ENCODE data around the gene MXD4. TPM values are rescaled to one million over a fixed set of nuclear protein-coding genes. Genes with fewer than 3 reads are reported as not detected.

MXD4 gene
- total and polyA plus RNA-seq, 2 donors (not counting 1 experiment from before 2014, with no cell fraction given) = 67.3 to 75.3 TPM

DNA sequence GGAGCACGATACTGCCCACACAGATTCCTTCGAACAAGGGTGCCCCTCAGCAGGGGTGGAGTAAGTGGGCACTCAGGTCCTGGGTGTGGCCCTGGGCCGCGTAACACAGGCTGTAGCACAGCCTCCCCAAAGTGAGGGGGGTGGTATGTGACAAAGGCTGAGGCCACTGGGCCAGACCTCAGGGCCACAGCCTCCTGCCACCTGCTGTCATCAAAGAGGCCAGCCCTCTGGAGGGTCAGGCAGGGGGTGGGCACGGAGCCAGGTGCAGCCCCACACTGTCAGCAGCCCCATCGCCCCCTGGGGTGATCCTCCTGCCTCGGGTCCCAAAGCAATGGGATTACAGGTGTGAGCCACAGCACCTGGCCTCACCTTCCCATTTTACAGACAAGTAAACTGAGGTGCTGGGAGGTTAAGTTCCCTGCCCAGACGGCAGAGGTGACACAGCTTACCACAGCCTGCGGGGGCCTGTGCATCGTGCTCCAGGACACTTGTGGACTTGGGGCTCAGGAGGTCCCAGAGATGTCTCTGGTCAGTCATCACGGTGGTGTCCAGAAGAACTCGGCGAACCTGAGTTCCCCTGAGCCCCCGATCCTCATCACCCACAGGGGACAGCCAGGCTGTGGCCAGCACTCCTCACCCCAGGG is 27.5 kb upstream of the MXD4 start:
- H3K27ac ChIP-seq (ENCODE audit: low read length in 2 of 2) = no peak overlapping the region
- WGBS (ENCODE audit: insufficient coverage) = 95% methylated on average over 9 of the region's 14 CpGs
- H3K4me2 ChIP-seq (replicated peaks; ENCODE audit: low read depth, low read length, poor library complexity, severe bottlenecking) = no peak overlapping the region
- no peaks in the 10 kb centered on the region for H4K20me1 ChIP-seq (ENCODE audit: control insufficient read depth, insufficient read depth, low read length, poor library complexity, severe bottlenecking)
- peaks cover 0 to 8% (median 3%) of the 10 kb centered on the region in 4 experiments for H3K27me3 ChIP-seq (replicated peaks in 1 of 4; ENCODE audit: control extremely low read depth in 1 of 4, control insufficient read depth in 3 of 4, insufficient read depth in 4 of 4, low read length in 3 of 4)
- Mint-ChIP-seq H3K4me3 (no peak overlapping the region), H3K27ac (peak overlapping the region; percentile 50), H3K9me3 (ENCODE audit: insufficient read depth) (no peaks in the 10 kb centered on the region), H3K4me1 (peaks cover 21% of the 10 kb centered on the region), H3K27me3 (no peaks in the 10 kb centered on the region)
- ChIA-PET CTCF (interaction anchor here (0.6 to 2.0 kb wide), 2 partner anchors 66 to 689 kb away, joined by 3 to 6 read pairs; no protein-coding TSS in a partner anchor), POLR2A (interaction anchor here (0.8 to 2.3 kb wide), 3 partner anchors 8 to 27 kb away, joined by 5 to 18 read pairs (median 12); partner anchors contain the start of gene MXD4)
- DNase-seq (no peak), ATAC-seq (ENCODE audit: low read depth) (no peak)
- peaks cover 18 to 20% of the 10 kb centered on the region in 2 donors for H3K4me1 ChIP-seq (ENCODE audit: control insufficient read depth in 2 of 2, insufficient read depth in 2 of 2, low read length in 2 of 2)
- no peak overlapping the region for H3K4me3 ChIP-seq (ENCODE audit: control extremely low read depth in 1 of 5, extremely low read depth in 1 of 5, insufficient read depth in 1 of 5, low read depth in 2 of 5, low read length in 4 of 5)
- no peaks in the 10 kb centered on the region for H3K79me2 ChIP-seq (ENCODE audit: control insufficient read depth, insufficient read depth, low read length)
- intact Hi-C loops (cut with micrococcal nuclease) = no loop called here
- H2AFZ ChIP-seq (ENCODE audit: insufficient read depth, low read depth, low read length, poor library complexity, severe bottlenecking) = no peak overlapping the region
- TF ChIP-seq, protein P1, sequence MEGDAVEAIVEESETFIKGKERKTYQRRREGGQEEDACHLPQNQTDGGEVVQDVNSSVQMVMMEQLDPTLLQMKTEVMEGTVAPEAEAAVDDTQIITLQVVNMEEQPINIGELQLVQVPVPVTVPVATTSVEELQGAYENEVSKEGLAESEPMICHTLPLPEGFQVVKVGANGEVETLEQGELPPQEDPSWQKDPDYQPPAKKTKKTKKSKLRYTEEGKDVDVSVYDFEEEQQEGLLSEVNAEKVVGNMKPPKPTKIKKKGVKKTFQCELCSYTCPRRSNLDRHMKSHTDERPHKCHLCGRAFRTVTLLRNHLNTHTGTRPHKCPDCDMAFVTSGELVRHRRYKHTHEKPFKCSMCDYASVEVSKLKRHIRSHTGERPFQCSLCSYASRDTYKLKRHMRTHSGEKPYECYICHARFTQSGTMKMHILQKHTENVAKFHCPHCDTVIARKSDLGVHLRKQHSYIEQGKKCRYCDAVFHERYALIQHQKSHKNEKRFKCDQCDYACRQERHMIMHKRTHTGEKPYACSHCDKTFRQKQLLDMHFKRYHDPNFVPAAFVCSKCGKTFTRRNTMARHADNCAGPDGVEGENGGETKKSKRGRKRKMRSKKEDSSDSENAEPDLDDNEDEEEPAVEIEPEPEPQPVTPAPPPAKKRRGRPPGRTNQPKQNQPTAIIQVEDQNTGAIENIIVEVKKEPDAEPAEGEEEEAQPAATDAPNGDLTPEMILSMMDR (IDR thresholded peaks at IDR 0.05) = no peak
- TF ChIP-seq EZH2 (IDR thresholded peaks at IDR 0.05; ENCODE audit: borderline replicate concordance, insufficient read depth, low read depth, low read length, poor library complexity, severe bottlenecking) = no peak
- no peaks in the 10 kb centered on the region for H3K36me3 ChIP-seq (replicated peaks in 1 of 2; ENCODE audit: control extremely low read depth in 1 of 2, control insufficient read depth in 1 of 2, extremely low read depth in 1 of 2, insufficient read depth in 2 of 2, low read length in 1 of 2)
- H3K9me3 ChIP-seq (ENCODE audit: control extremely low read depth in 1 of 3, control insufficient read depth in 2 of 3, insufficient read depth in 1 of 3, low read length in 2 of 3) = peaks cover 0 to 14% (median 0%) of the 10 kb centered on the region in 3 donors
- no peak overlapping the region for H3K9ac ChIP-seq (ENCODE audit: low read length)

DNA sequence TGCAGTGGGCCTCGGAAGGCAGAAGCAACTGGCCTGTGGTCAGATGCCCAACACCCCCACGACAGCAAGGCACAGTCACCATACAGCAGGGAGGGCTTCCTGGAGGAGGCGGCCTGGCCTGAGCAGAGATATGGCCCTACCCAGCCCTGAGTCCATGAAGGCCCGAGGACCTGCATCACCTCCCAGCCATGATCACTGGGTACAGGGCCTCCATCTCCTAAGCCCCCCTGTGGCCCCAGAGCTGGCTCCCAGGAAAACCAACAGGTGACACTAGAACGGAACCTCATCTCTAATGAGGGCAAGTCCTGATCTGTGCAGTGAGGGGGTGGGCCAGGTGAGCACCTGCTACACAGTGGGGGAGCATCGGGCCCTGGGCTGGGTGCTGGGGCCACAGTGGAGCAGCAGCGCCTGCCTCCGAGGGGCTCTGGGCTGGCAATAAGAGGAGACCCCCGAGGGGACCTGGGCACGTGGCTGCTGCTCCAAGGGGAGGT is 26.2 kb upstream of the MXD4 start:
- POLR2A ChIA-PET = no interaction called here
- peaks cover 23% of the 10 kb centered on the region for H3K4me1 Mint-ChIP-seq
- H3K27me3 ChIP-seq (replicated peaks in 1 of 4; ENCODE audit: control extremely low read depth in 1 of 4, control insufficient read depth in 3 of 4, insufficient read depth in 4 of 4, low read length in 3 of 4) = peaks cover 0 to 8% (median 3%) of the 10 kb centered on the region in 4 experiments
- intact Hi-C loops (cut with micrococcal nuclease) = no loop called here
- no peaks in the 10 kb centered on the region for H3K9me3 Mint-ChIP-seq (ENCODE audit: insufficient read depth)
- no peak overlapping the region for H3K4me3 ChIP-seq (ENCODE audit: control extremely low read depth in 1 of 5, extremely low read depth in 1 of 5, insufficient read depth in 1 of 5, low read depth in 2 of 5, low read length in 4 of 5)
- H3K4me3 Mint-ChIP-seq = no peak overlapping the region
- H3K79me2 ChIP-seq (ENCODE audit: control insufficient read depth, insufficient read depth, low read length) = no peaks in the 10 kb centered on the region
- no peaks in the 10 kb centered on the region for H3K36me3 ChIP-seq (replicated peaks in 1 of 2; ENCODE audit: control extremely low read depth in 1 of 2, control insufficient read depth in 1 of 2, extremely low read depth in 1 of 2, insufficient read depth in 2 of 2, low read length in 1 of 2)
- CTCF ChIA-PET = no interaction called here
- WGBS (ENCODE audit: insufficient coverage) = 91% methylated on average over 10 of the region's 10 CpGs
- H3K9ac ChIP-seq (ENCODE audit: low read length) = no peak overlapping the region
- TF ChIP-seq, protein P1 (IDR thresholded peaks at IDR 0.05) = no peak
- no peak for TF ChIP-seq EZH2 (IDR thresholded peaks at IDR 0.05; ENCODE audit: borderline replicate concordance, insufficient read depth, low read depth, low read length, poor library complexity, severe bottlenecking)
- H3K27ac ChIP-seq (ENCODE audit: low read length in 2 of 2) = no peak overlapping the region
- no peak for ATAC-seq (ENCODE audit: low read depth)
- no peaks in the 10 kb centered on the region for H3K27me3 Mint-ChIP-seq
- peaks cover 18 to 20% of the 10 kb centered on the region in 2 donors for H3K4me1 ChIP-seq (ENCODE audit: control insufficient read depth in 2 of 2, insufficient read depth in 2 of 2, low read length in 2 of 2)
- H3K9me3 ChIP-seq (ENCODE audit: control extremely low read depth in 1 of 3, control insufficient read depth in 2 of 3, insufficient read depth in 1 of 3, low read length in 2 of 3) = peaks cover 0 to 14% (median 0%) of the 10 kb centered on the region in 3 donors
- no peak overlapping the region for H2AFZ ChIP-seq (ENCODE audit: insufficient read depth, low read depth, low read length, poor library complexity, severe bottlenecking)
- no peak overlapping the region for H3K4me2 ChIP-seq (replicated peaks; ENCODE audit: low read depth, low read length, poor library complexity, severe bottlenecking)
- H3K27ac Mint-ChIP-seq = no peak overlapping the region
- DNase-seq = no peak
- H4K20me1 ChIP-seq (ENCODE audit: control insufficient read depth, insufficient read depth, low read length, poor library complexity, severe bottlenecking) = no peaks in the 10 kb centered on the region

Data from B cell (primary cell).